NT2/D1 (cell line): Measurements from ENCODE around the gene RNASE7.

Source experiments
- SUZ12 ChIP-seq: IDR thresholded peaks from 2 replicates; pipeline ENCODE4 v1.6.1; 2011; ENCODE audit not compliant: insufficient read length, insufficient read depth; ENCODE audit errors: extremely low read depth
- YY1 ChIP-seq: IDR thresholded peaks from 2 replicates; pipeline ENCODE4 v1.6.1; 2011; ENCODE audit not compliant: insufficient read length, insufficient read depth
- ZNF274 ChIP-seq: IDR thresholded peaks from 2 replicates; pipeline ENCODE4 v1.6.1; 2011; ENCODE audit warnings: mild to moderate bottlenecking, low read depth, low read length

- TF ChIP-seq SUZ12 (no peak), ZNF274 (no peak), YY1 (no peak)
Observed at GRCh38 chr14:21043387-21043973, 1.3 kb downstream of the RNASE7 start.
